ENCODE results near the gene GRIA3. TPM values are rescaled to one million over a fixed set of nuclear protein-coding genes. Genes with fewer than 3 reads are reported as not detected.

GRIA3 gene
- total RNA-seq, 2 donors from 2014 or later = 0.17 to 0.85 TPM

DNA sequence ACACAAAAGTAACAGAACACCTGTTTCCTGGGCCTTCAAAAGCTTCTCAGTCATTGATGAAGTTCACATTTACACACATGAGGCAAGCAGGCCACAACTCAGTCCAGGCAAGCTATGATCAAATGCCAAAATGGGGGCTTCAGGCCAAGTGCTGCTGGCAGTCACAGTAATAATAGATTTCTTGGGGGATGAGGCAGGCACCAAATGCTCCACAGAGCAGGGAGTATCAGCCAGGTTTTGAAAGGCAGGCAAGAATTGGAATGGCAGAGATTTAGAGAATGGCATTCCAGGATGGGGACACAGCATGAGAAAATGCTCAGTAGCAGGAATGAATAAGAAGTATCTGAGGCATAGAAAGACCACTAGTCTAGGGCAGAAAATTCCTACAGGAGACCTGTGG is 52.8 kb downstream of the GRIA3 start:
- no peaks in the 10 kb centered on the region for H3K27me3 ChIP-seq
- no peak overlapping the region for H3K9ac ChIP-seq (ENCODE audit: low read depth in 2 of 2, low read length in 2 of 2)
- no peak overlapping the region for H3K27ac ChIP-seq
- TF ChIP-seq, protein P1, sequence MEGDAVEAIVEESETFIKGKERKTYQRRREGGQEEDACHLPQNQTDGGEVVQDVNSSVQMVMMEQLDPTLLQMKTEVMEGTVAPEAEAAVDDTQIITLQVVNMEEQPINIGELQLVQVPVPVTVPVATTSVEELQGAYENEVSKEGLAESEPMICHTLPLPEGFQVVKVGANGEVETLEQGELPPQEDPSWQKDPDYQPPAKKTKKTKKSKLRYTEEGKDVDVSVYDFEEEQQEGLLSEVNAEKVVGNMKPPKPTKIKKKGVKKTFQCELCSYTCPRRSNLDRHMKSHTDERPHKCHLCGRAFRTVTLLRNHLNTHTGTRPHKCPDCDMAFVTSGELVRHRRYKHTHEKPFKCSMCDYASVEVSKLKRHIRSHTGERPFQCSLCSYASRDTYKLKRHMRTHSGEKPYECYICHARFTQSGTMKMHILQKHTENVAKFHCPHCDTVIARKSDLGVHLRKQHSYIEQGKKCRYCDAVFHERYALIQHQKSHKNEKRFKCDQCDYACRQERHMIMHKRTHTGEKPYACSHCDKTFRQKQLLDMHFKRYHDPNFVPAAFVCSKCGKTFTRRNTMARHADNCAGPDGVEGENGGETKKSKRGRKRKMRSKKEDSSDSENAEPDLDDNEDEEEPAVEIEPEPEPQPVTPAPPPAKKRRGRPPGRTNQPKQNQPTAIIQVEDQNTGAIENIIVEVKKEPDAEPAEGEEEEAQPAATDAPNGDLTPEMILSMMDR (IDR thresholded peaks at IDR 0.05) = no peak
- H3K9me3 ChIP-seq = no peaks in the 10 kb centered on the region
- DNase-seq = no peak
- no peaks in the 10 kb centered on the region for H3K36me3 ChIP-seq
- no peaks in the 10 kb centered on the region for H3K4me1 ChIP-seq
- intact Hi-C loops (cut with DNase I) = no loop called here
- H3K4me3 ChIP-seq = no peak overlapping the region

DNA sequence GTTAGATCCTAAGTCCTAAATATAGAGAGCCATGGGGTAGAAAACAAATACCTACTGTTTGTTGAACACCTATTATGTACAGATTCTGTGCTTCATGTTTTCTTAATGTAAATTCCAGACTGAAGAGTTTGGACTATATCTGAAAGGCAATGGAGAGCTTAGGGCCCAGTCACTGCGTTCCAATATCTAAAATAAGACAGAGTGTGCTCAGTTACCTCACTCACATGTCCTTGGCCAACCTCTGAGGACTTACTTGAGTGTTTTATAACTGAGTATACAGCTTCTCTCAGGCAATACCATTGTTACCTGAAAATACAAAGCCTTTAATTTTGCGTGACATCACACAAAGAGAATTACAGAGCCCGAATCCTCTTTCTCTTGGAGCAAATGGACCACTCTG is 53.2 kb downstream of the GRIA3 start:
- no peak overlapping the region for H3K4me3 ChIP-seq
- TF ChIP-seq, protein P1 (IDR thresholded peaks at IDR 0.05) = no peak
- no peak overlapping the region for H3K27ac ChIP-seq
- no peak overlapping the region for H3K9ac ChIP-seq (ENCODE audit: low read depth in 2 of 2, low read length in 2 of 2)
- no peaks in the 10 kb centered on the region for H3K36me3 ChIP-seq
- intact Hi-C loops (cut with DNase I) = no loop called here
- H3K9me3 ChIP-seq = no peaks in the 10 kb centered on the region
- no peak for DNase-seq
- H3K4me1 ChIP-seq = no peaks in the 10 kb centered on the region
- no peaks in the 10 kb centered on the region for H3K27me3 ChIP-seq

DNA sequence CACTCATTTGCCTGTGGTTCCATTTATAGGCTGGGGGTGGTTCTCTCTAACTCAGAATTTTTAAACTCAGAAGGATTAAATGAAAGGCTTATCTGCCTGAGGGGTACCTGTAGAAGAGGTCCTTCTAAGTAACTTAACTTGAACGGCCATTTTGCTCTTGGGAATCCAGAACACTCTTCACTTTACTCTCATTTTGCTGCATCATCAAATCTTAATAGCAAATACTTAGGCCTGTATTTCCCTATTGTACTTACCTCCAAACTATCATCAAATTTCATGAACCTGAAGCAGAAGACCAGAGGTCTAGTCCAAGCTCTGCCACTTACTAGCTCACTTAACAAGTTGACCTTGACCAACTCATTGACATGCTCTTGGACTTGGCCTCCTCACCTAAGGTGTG is 70.4 kb downstream of the GRIA3 start:
- H3K4me1 ChIP-seq = no peaks in the 10 kb centered on the region
- intact Hi-C loops (cut with DNase I) = no loop called here
- TF ChIP-seq, protein P1 (IDR thresholded peaks at IDR 0.05) = no peak
- no peaks in the 10 kb centered on the region for H3K36me3 ChIP-seq
- no peaks in the 10 kb centered on the region for H3K27me3 ChIP-seq
- H3K9me3 ChIP-seq = no peaks in the 10 kb centered on the region
- no peak overlapping the region for H3K4me3 ChIP-seq
- no peak for DNase-seq
- no peak overlapping the region for H3K9ac ChIP-seq (ENCODE audit: low read depth in 2 of 2, low read length in 2 of 2)
- H3K27ac ChIP-seq = no peak overlapping the region

DNA sequence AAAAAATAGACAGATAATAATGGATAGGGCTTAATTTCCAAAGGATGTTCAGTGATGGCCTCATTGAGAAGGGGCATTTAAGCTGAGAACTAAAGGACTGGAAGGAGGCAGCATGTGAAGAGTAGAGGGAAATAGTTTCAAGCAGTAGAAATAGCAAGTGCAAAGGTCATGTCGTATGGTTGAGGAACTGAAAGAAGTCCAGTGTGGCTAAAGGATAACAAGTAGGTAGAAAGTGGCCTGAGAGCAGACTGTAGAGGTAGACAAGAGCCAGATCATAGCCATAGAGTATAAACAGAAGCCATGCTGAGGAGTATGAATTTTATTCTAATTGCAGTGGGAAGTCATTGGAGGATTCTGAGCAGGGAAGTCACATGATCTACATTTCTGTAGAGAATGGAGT is 72.3 kb downstream of the GRIA3 start:
- TF ChIP-seq, protein P1 (IDR thresholded peaks at IDR 0.05) = no peak
- H3K27ac ChIP-seq = no peak overlapping the region
- no peak overlapping the region for H3K4me3 ChIP-seq
- no peak overlapping the region for H3K9ac ChIP-seq (ENCODE audit: low read depth in 2 of 2, low read length in 2 of 2)
- DNase-seq = no peak
- no peaks in the 10 kb centered on the region for H3K4me1 ChIP-seq
- H3K9me3 ChIP-seq = no peaks in the 10 kb centered on the region
- H3K27me3 ChIP-seq = no peaks in the 10 kb centered on the region
- intact Hi-C loops (cut with DNase I) = no loop called here
- H3K36me3 ChIP-seq = no peaks in the 10 kb centered on the region

DNA sequence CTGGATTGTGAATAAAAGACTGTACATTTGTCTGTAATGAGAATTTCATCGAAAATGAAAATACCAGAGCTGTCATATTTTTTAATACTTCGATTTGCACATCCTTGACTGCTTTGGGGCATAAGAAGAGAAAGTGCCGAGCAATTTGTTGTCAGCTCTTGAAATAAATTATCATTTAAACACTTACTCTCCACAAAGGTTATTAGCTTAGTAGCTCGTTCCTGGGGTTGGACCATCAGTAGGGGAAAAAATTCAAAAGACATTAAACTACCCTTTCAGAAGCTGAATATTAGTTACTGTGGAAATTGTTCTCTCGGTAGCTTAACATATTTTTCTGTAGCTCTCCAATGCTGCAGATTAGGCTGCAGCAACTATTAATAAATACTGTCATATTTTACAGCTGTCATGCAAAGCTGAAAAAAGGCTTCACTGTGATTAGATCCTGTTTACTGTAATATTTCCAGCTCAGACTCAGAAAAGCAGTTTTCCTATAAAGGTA is 76.9 kb downstream of the GRIA3 start:
- Histone ChIP-seq H3K9ac (ENCODE audit: low read depth in 2 of 2, low read length in 2 of 2) (no peak overlapping the region), H3K27ac (no peak overlapping the region), H3K4me1 (no peaks in the 10 kb centered on the region), H3K9me3 (no peaks in the 10 kb centered on the region), H3K4me3 (no peak overlapping the region), H3K36me3 (no peaks in the 10 kb centered on the region), H3K27me3 (no peaks in the 10 kb centered on the region)
- no peak for DNase-seq
- intact Hi-C loops (cut with DNase I) = no loop called here
- TF ChIP-seq, protein P1 (IDR thresholded peaks at IDR 0.05) = no peak

DNA sequence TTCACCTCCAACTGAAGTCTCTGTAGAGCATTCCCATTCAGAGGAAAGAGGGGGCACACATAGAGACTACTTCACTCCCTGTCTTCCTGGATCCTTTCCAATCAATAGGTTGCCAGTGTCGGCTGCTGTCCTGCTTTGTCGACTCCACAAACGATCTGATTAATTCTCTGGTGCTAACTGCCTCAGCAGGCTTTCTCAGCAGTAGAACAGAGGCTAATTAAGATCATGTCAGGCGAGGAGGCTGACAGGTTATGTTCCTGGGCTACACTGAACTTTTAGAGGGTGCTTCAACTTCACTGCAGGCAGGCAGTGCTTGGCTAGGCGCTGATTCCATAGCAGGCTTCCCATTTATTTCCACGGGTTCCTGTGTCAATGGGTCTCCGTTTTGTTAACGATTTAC is 79.2 kb downstream of the GRIA3 start:
- no peaks in the 10 kb centered on the region for H3K27me3 ChIP-seq
- no peaks in the 10 kb centered on the region for H3K4me1 ChIP-seq
- no peaks in the 10 kb centered on the region for H3K9me3 ChIP-seq
- TF ChIP-seq, protein P1 (IDR thresholded peaks at IDR 0.05) = no peak
- H3K27ac ChIP-seq = no peak overlapping the region
- no peak overlapping the region for H3K9ac ChIP-seq (ENCODE audit: low read depth in 2 of 2, low read length in 2 of 2)
- H3K36me3 ChIP-seq = no peaks in the 10 kb centered on the region
- intact Hi-C loops (cut with DNase I) = no loop called here
- no peak overlapping the region for H3K4me3 ChIP-seq
- no peak for DNase-seq
